Body of pancreas (tissue), 4 donors: ENCODE measurements around the gene ACER1.

Experiments
- CTCF ChIP-seq, 7 experiments: fragments of 450-650 bp in 4 of 7; fragments of 200-600 bp in 3 of 7; sonication (generic) in 3 of 7; IDR thresholded peaks; one replicate each; pipeline ENCODE4 v1.5.1; 2016 to 2019; ENCODE audit warnings: antibody characterized with exemption in 7 of 7
- POLR2A ChIP-seq, 3 donors: fragments of 450-650 bp; IDR thresholded peaks; one replicate each; pipeline ENCODE4 v1.6.1; 2016; ENCODE audit warnings: antibody characterized with exemption in 3 of 3, mild to moderate bottlenecking in 2 of 3

- TF ChIP-seq POLR2A (IDR thresholded peaks at IDR 0.05) (no peak), CTCF (IDR thresholded peaks at IDR 0.05) (no peak)
Measured at GRCh38 chr19:6383188-6383587, 49.8 kb upstream of the ACER1 start.
